Globus pallidus (tissue), 1 donor: ENCODE data around the gene SFTA2.

Source experiments
- DNase-seq: peaks from one replicate; pipeline ENCODE4 v3.0.0-alpha.2; 2015; ENCODE audit warnings: low spot score

Gene SFTA2

DNA sequence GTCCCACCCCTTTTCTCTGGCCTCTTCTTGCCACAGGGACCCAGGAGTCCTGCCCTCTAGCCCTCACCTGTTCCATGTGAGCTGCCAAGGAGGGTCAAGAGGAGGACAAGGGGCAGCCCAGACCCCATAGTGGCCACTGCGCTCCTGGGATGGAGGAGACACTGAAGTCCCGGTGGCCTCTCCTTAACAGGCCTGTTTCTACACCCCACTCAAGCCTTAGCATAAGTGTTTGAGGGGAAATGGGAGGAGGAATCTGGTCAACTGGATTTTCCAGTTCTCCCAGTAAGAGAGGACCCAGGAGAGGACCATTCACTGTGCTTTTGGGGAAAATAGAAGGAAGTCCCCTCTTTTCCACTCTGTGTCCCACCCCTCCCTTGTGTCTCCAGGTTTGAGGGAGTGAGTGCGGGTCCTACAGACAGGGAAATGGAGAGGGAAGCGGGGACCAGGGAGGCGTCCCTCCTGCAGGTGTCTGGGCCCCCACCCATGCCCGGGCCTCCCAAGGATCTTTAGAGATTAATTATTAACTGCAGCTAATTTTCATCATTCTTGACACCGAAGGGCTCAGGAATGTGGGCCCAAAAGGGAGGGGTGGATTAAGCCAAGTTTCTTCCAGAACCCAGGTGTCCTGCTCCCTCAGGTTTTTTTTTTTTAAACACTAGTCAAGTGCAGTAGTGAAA lies at the start of gene SFTA2:
SFTA2 (minus strand) TSS at position 202 of the 677 bp plus-strand sequence; CDS start at position 128, 74 bp downstream.
- no peak for DNase-seq

DNA sequence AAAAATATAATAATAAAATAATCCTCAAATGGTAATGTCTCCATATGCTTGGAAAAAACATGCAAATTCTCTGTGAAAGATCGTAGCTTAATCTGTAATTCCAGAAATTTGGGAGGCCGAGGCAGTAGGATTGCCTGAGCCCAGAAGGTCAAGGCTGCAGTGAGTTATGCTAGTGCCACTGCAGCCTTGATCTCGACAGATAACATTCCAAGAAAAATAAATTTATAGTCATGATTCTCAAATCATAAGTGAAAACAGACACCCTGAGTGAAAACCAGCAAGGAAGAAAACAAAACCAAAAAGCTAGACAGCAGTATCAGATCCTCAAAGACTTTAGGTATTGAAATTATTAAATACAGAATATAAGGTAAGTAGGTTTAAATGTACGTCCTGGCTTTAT lies 47.7 kb upstream of the SFTA2 start:
- no peak for DNase-seq

DNA sequence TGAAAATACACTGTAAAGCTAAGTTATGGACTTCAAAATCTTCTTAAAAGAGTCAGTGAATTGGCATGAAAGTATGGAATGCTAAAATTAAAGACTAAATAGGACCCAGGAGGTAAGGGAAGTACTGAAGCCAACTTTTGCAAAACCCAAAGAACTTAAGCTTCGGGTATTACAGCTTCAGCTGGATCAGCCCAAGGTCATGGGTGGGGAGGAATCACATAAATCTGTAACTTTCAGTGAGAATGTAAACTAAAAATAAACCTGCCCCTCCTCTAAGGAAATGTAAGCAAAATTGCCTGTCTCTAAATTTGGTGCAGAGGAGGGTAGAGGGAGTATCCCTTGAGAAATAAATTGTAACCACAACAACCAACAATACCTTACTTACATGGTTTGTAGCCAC lies 47.2 kb upstream of the SFTA2 start:
- no peak for DNase-seq

DNA sequence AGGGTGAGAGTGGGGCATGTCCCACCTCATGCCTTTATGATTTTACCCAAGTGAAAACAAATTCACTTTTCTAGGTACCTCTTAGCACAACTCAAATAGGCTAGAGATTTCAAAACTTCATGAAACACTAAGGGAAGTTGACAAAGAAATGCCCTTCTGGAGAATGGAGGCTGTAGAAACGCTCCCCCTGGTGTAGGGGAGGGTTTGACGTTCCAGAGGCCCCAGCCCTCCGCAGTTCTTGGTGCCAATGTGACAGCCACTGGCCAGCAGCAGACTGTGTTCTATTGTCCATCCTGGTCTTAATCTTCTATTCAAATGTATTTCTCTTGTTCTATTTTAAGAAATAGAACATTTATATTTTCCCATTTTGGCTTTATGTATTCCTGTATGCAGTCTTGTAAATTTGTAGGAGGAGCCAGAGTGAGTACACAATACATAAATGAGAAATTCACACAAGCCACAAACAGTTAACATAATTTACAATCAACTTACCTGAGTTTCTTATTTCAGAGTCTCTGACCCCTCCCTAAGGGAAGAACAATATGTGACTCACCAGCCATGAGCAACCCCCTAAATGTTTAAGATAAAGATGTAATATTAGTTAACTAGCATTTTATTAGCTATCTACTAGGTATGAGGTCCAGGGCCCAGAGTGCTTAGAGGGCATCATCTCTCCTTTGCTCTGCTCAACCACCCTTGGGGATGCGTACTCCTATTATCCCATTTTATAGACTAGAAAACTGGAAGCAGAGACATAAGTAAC lies 42.7 kb upstream of the SFTA2 start:
- no peak for DNase-seq

DNA sequence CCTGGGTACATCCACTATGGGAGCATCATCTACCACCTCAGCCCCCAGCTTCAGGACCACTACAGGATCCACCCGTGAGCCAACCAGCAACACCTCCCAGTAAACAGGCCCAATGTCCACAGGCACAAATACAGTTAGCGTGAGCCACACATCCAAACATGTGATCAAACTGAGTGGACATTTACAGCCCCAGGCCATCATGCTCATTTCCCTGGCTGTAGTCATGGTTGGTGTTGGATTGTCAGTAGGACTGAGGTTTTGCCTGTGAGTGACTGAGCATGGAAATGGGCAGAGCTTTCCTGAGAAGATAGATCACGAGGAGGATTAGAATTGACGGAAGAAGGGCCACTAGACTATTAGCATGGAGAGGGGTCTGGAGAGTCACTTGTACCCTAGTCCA lies 40.8 kb upstream of the SFTA2 start:
- DNase-seq: no peak

DNA sequence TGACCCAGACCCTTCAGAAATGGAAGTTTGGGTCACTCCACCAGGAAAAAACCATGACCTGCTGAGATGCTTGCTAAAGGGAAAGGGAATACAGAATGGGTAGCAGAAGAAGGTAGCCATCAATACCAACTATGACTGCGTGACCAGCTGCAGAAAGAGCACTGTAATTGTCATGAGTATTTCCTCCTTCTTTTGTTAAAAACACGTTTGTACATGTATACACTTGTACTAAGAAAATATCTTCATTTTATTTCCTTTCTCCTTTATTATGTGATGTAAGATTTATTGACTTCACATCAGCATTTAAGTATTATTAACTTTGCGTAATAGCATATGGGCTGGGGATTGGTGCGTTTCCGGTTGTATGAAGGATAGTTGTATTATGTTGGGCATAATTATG lies 39.0 kb upstream of the SFTA2 start:
- DNase-seq: no peak

DNA sequence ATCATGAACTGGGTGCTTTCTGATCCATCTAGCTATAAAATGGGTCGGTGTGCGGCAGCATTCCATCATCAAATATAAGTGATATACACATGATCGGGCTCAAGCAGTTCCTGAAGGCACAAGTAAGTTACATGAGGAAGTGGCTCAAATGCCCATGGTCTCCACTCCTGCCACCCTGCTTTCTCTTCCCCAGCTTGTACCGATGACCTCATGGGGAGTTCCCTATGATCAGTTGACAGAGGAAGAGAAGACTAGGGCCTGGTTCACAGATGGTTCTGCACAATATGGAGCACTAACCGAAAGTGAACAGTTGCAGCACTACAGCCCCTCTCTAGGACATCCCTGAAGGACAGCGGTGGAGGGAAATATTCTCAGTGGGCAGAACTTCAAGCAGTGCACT lies 37.2 kb upstream of the SFTA2 start:
- DNase-seq: peak; percentile 29

DNA sequence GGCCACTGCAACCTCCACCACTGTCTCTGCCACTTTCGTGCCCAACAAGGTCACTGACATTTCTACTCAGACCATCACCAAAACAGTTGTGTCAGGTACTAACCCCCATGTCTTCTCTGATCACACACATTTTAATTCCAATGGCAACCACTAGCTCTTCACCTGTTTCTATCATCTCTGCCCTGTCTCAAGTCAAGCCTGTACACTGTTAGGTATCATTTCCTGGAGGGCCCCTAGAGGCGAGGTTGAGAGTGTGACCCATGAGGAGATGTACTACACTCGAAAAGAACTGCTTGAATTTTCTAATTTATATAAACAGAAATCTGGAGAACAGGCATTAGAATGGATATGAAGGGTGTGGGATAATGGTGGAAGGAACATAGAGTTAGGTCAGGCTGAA lies 34.2 kb upstream of the SFTA2 start:
- no peak for DNase-seq

DNA sequence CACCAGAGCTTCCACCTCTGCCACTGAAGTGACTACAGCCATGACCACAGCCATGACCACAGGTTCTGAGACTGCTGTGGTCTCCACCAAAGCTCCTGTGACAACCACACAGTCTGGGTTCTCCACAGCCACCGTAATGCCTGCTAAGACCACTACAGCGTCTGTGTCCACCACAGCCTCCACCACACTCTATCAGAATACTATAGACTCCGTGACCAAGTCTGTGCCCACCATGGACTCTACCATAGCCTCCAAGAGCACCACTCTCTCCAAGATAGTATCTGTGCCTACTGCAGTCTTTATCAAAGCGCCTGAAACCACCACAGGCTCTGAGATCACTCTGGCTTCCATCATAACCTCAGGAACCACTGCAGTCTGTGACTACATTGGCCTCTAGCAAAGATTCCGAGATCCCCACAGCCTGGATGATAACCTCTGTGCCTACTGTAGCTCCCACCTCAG lies 33.2 kb upstream of the SFTA2 start:
- DNase-seq: no peak

DNA sequence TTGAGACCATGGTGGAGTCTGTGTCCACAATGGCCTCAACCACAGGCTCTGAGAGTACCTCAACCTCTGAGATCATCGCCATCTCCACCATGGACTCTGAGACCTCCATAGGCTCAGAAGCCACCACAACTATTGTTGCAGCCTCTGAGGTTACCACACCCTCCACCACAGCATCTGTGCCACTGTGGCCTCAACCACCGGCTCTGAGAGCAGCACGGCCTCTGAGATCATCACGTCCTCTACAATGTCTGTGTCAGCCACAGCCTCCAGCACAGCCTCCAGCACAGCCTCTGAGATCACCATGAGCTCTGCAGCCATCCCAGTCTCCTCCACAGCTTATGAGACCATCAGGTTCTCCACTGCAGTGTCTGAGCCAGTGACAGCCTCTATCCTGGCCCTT lies 32.1 kb upstream of the SFTA2 start:
- DNase-seq: no peak

DNA sequence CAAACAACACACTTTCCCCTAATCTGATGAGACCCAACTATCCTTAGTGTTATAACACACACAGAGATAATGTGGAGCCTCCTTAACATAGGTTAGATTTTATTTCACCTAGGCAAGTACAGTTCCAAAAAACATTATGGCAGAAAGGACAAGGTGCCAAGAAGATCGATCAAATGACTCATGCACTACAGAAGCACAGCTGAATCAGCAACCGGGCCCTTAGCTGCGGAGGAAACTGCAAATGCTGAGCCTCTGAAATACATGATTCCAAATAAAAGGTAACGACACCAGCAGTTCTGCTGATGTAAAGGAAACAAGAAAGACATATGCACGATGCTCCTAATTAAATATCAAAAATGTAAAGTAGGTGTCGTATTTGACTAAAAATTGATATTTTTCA lies 31.7 kb upstream of the SFTA2 start:
- DNase-seq: no peak

DNA sequence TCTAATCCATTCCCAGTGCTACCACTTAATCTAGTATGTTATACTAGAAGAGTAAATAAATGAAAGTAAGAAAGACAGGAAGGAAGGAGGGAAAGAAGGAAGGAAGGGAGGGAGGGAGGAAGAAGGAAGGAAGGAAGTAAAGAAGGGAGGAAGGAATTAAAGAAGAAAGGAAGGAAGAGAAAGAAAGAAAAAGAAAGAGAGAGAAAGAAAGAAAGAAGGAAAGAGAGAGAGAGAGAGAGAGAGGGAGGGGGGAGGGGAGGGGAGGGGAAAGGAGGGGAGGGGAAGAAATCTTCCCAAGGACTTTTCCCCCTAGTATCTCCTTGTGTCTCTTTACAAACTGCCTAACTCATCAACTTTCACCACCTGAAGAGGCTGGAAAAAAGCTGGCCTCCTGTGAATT lies 30.7 kb upstream of the SFTA2 start:
- no peak for DNase-seq

DNA sequence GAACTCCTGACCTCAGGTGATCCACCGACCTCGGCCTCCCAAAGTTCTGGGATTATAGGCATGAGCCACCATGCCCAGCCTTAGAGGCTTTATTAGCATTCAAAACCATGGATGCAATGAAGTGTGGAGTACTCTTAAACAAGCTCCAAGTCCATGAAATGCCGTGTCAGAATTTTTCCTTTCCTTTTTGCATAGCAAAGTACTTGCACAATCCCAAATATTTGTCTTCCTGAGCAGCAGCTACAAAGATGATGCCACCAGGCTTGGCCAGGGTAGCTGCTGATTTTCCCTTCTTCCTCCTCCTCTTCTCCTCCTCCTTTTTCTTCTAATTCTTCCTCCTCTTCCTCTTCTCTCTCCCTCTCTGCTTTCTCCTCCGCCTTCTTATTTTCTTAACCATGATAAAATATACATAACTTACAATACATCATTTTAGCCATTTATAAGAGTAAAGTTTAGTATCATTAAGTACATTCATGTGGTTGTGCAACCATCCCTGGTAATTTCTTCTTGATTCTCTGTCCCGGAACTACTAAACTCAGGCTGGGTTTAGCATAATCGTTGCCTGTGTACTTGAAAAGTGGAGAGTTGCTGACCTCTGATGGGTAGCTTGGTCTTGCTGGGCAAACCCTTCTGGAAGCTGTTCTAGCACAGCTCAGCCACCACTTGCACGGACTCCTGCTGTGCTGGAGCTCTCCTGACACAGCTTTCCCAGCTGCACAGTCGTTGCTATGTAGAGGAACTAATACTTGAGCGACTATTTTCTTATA lies 29.1 kb upstream of the SFTA2 start:
- no peak for DNase-seq

DNA sequence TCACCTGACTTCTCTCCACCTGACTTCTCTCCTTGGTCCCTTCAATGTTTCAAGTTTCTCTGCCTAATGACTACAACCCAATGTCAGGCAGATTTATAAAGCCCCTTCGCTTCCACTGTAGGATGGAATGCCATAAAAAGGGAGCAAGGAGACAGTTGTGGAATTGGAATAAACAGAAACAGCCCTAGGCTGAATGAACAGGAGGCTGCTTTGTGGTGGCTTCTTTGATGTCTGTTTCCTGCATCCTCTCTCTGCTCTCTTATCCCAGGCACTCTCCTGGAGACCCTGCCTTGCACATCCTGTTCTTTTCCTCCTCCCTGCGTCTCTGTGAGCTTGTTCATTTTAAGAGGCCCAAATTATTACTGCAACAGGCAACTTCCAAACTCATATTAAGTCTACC lies 25.7 kb upstream of the SFTA2 start:
- no peak for DNase-seq

DNA sequence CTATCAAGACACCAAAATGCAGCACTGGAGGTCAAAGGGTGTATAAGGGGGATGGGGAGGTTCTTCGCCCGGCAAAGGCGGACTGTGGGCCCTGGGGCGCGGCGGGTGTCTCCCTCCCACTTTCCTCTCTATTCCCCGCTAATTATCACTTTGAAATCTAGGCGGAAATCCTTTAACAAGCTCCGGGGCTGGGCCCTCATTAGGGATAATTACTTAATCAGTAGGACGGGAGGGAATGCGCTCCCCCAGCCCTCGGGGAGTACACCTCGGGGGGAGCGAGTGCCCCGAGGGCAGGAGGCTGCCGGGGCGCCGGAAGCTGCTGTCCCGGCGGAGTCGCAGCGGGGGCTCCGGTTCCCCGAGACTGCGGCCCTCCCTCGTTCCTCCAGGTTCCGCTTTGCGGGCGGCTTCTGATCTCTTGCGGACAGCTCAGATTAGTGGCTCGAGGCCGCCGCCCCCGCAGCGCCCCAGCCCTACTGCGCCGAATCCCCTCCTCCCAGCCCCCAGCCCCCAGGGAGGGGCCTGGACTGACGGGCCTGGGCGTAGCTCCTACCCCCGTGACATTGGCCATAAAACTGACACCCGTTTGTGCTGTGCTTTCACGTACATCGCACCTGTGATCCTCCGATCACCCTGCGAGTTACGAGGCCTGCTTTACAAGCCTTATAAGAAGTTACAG lies 23.5 kb upstream of the SFTA2 start:
- DNase-seq: peak; percentile 53

DNA sequence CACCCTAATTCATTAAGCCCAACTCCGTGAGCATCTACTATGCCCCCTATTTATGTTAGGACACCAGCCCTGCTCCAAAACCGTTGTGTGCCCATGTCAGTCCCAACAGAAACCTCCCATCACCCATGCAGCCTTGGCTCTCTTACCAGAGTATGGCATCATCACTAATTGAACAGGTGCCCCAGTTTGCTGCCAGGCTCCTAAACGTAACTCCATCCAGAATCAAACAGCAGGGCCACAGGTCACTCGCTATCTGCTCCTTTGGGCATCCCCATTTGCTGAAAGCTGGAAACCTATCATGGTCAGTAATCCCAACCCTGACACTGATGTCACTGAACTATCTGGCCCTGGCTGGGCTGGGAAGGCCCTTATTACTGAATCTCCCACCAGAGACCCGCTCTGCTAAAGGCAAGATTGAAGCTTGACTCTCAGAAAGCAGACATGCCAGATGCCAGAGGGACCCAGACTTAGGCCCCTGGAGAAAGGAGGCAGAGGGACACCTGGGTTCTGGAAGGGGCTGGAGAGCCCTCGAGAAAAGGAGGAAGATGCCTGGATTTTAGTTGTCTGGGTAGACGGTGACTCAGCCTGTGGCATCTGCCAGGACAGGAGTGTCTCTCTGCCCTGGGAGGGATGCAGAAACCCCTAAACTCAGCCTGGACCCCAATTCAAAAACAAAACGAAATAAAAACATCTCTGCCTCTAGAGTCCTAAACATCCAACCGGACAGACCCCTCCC lies 22.8 kb upstream of the SFTA2 start:
- no peak for DNase-seq

DNA sequence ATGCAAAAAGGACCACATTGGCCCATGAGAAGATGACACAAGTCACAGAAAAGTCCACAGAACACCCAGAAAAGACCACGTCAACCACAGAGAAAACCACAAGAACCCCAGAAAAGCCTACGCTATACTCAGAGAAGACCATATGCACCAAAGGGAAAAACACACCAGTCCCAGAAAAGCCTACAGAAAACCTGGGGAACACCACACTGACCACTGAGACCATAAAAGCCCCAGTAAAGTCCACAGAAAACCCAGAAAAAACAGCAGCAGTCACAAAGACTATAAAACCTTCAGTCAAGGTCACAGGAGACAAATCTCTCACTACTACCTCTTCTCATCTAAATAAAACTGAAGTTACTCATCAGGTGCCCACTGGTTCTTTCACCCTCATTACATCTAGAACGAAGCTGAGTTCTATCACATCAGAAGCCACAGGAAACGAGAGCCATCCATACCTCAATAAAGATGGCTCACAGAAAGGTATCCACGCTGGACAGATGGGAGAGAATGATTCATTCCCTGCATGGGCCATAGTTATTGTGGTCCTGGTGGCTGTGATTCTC lies 20.0 kb upstream of the SFTA2 start:
- DNase-seq: no peak

DNA sequence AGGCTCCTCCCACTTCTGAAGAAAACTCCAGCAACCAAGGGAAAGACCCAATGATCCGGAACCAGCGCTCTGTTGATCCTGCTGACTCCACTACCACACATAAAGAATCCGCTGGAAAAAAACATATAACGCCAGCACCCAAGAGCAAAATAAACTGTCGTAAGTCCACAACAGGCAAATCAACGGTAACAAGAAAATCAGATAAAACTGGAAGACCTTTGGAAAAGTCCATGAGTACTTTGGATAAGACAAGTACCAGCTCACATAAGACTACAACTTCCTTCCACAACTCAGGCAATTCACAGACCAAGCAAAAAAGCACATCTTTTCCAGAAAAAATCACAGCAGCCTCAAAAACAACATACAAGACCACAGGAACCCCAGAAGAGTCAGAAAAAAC lies 16.8 kb upstream of the SFTA2 start:
- no peak for DNase-seq

DNA sequence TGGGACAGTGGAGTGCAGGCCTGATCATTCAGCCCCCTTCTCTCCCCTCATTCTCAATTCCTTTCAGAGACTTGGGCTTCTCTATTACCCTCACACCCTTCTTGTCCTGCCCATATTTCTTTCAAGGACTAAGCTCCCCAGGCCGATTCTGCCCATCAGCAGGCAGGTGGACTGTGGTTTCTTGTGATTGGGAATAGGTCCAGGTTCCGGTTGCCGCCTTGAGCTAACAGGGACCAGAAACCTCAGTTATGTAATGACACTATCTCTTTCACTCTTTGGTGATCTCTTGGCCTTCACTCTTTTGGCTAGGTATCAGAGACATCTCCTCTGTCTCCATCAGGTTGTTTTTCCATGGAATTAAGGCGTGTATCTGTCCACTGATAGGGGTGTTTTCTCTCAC lies 15.3 kb upstream of the SFTA2 start:
- DNase-seq: no peak

DNA sequence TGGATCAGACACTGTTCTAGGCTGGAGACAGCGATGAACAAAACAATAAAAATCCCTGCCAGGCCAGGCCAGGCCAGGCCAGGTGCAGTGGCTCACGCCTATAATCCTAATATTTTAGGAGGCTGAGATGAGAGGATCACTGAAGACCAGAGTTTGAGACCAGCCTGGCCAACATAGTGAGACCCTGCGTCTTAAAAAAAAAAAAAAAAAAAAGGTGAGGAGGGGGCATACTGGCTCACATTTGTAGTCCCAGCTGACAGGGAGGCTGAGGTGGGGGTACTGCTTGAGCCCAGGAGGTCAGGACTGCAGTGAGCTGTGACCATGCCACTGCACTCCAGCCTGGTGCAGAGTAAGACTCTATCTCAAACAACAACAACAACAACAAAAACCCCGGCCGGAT lies 13.3 kb upstream of the SFTA2 start:
- no peak for DNase-seq

DNA sequence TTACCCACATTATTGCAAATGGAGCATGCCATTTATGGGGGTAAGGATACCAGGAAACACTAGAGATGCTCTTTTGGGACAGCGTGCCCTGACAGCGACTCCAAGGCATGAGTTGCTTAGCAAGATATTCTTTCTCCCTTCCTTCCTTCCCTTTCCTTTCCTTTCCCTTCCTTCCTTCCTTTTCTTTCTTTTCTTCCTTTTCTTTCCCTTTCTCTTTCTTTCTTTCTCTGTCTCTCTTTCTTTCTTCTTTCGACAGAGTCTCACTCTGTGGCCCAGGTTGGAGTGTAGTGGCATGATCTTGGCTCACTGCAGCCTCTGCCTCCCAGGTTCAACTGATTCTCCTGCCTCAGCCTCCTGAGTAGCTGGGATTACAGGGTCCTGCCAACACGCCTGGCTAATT lies 12.1 kb upstream of the SFTA2 start:
- DNase-seq: no peak
